Measurements from ENCODE around the gene CD99L2.

GRCh38 chrX:150779385-150779784 lies 119.1 kb downstream of the CD99L2 start:
- no peak for TF ChIP-seq POLR2A (IDR thresholded peaks at IDR 0.05; ENCODE audit: low read length)
- TF ChIP-seq GATA1 (IDR thresholded peaks at IDR 0.05; ENCODE audit: low read depth, low read length) = no peak
